HEK293T (cell line): Measurements from ENCODE around the gene PANK4.
"Not testable (repeated sequence)": the region's sequence is repeated elsewhere in the genome, so short reads cannot be mapped to it uniquely, and the experiment has no call there.

Source experiments
- ARNT ChIP-seq: fragments of 450-650 bp; IDR thresholded peaks from 2 replicates; pipeline ENCODE4 v1.6.1; 2017; ENCODE audit warnings: mild to moderate bottlenecking
- BHLHE40 ChIP-seq: fragments of 450-650 bp; IDR thresholded peaks from 2 replicates; pipeline ENCODE4 v1.6.1; 2016; ENCODE audit warnings: mild to moderate bottlenecking, moderate library complexity, borderline replicate concordance
- ELF4 ChIP-seq: fragments of 450-650 bp; IDR thresholded peaks from 2 replicates; pipeline ENCODE4 v1.6.1; 2017; ENCODE audit warnings: antibody characterized with exemption
- FOXA1 ChIP-seq: fragments of 450-650 bp; IDR thresholded peaks from 2 replicates; pipeline ENCODE4 v1.6.1; 2016; ENCODE audit warnings: mild to moderate bottlenecking
- FOXK2 ChIP-seq: fragments of 450-650 bp; IDR thresholded peaks from 2 replicates; pipeline ENCODE4 v1.6.1; 2016; ENCODE audit warnings: mild to moderate bottlenecking
- FOXM1 ChIP-seq: fragments of 450-650 bp; IDR thresholded peaks from 2 replicates; pipeline ENCODE4 v1.6.1; 2017; ENCODE audit warnings: mild to moderate bottlenecking, borderline replicate concordance
- LEF1 ChIP-seq: fragments of 450-650 bp; IDR thresholded peaks from 2 replicates; pipeline ENCODE4 v1.6.1; 2017; ENCODE audit warnings: mild to moderate bottlenecking, borderline replicate concordance
- NFRKB ChIP-seq: fragments of 450-650 bp; IDR thresholded peaks from 2 replicates; pipeline ENCODE4 v1.6.1; 2016; ENCODE audit warnings: mild to moderate bottlenecking, moderate library complexity
- PKNOX1 ChIP-seq: fragments of 450-650 bp; IDR thresholded peaks from 2 replicates; pipeline ENCODE4 v1.6.1; 2016
- SP1 ChIP-seq: fragments of 450-650 bp; IDR thresholded peaks from 2 replicates; pipeline ENCODE4 v1.6.1; 2017
- SUZ12 ChIP-seq: fragments of 450-650 bp; IDR thresholded peaks from 2 replicates; pipeline ENCODE4 v1.6.1; 2016; ENCODE audit warnings: mild to moderate bottlenecking
- TARDBP ChIP-seq: fragments of 450-650 bp; IDR thresholded peaks from 2 replicates; pipeline ENCODE4 v1.6.1; 2016
- ZNF384 ChIP-seq: fragments of 450-650 bp; IDR thresholded peaks from 2 replicates; pipeline ENCODE4 v1.6.1; 2016

GRCh38 chr1:2568187-2568816 lies 41.9 kb upstream of the PANK4 start:
- TF ChIP-seq SP1, TARDBP, ELF4, ARNT, SUZ12, FOXM1, FOXA1, ZNF384, NFRKB, FOXK2, PKNOX1, BHLHE40, LEF1: not testable (repeated sequence)
